Memory B cell (primary cell): ENCODE results near the gene GLYATL3.
"Not testable (repeated sequence)": the region's sequence is repeated elsewhere in the genome, so short reads cannot be mapped to it uniquely, and the experiment has no call there.

ENCODE experiments used
- ATAC-seq: fragments of 150-1000 bp; cut with Tn5 transposase; 2 replicates; pipeline ENCODE4 v1.10.0; 2021; ENCODE audit warnings: low read depth, mild to moderate bottlenecking, moderate library complexity
- DNase-seq, 2 donors: peaks; one replicate each; pipeline ENCODE4 v3.0.0; 2022; ENCODE audit warnings: low spot score in 2 of 2
- H3K27ac Mint-ChIP-seq: one replicate; pipeline ENCODE4 v1.8.0; 2022; ENCODE audit warnings: mild to moderate bottlenecking, moderate library complexity, mixed read lengths
- H3K27me3 Mint-ChIP-seq: one replicate; pipeline ENCODE4 v1.8.0; 2022; ENCODE audit warnings: mixed read lengths
- H3K36me3 Mint-ChIP-seq: one replicate; pipeline ENCODE4 v1.8.0; 2022; ENCODE audit warnings: mild to moderate bottlenecking, mixed read lengths
- H3K4me1 Mint-ChIP-seq: one replicate; pipeline ENCODE4 v1.8.0; 2022; ENCODE audit warnings: mixed read lengths
- H3K4me3 Mint-ChIP-seq: one replicate; pipeline ENCODE4 v1.8.0; 2022; ENCODE audit warnings: mild to moderate bottlenecking, moderate library complexity, mixed read lengths
- H3K9me3 Mint-ChIP-seq: one replicate; pipeline ENCODE4 v1.8.0; 2022; ENCODE audit warnings: mixed read lengths

The GLYATL3 gene

GRCh38 chr6:49499623-49500022 is at the start of gene GLYATL3:
Gene GLYATL3 (plus strand): TSS chr6:49499923. CDS start chr6:49511991, 12,068 bp downstream.
- Mint-ChIP-seq H3K27me3 (no peaks in the 10 kb centered on the region), H3K4me3 (no peak within 1 kb of the TSS), H3K9me3 (no peaks in the 10 kb centered on the region), H3K27ac (no peak within 1 kb of the TSS), H3K4me1 (no peaks in the 10 kb centered on the region), H3K36me3 (no peaks in the 10 kb centered on the region)
- ATAC-seq: no peak
- DNase-seq: no peak

- H3K4me1 Mint-ChIP-seq: no peaks in the 10 kb centered on the region
- no peak overlapping the region for H3K27ac Mint-ChIP-seq
- H3K4me3 Mint-ChIP-seq: no peak overlapping the region
- ATAC-seq (no peak), DNase-seq (no peak)
- no peaks in the 10 kb centered on the region for H3K9me3 Mint-ChIP-seq
- no peaks in the 10 kb centered on the region for H3K27me3 Mint-ChIP-seq
- peaks cover 19% of the 10 kb centered on the region for H3K36me3 Mint-ChIP-seq
Observed at GRCh38 chr6:49453221-49453620, 46.5 kb upstream of the GLYATL3 start.

GRCh38 chr6:49454787-49455709 is 44.7 kb upstream of the GLYATL3 start:
- ATAC-seq: no peak
- no peak overlapping the region for H3K4me3 Mint-ChIP-seq
- no peak overlapping the region for H3K27ac Mint-ChIP-seq

GRCh38 chr6:49457771-49458170 is 42.0 kb upstream of the GLYATL3 start:
- Mint-ChIP-seq H3K36me3 (peaks cover 8% of the 10 kb centered on the region), H3K4me1 (peaks cover 17% of the 10 kb centered on the region), H3K9me3 (no peaks in the 10 kb centered on the region), H3K27ac (no peak overlapping the region), H3K4me3 (no peak overlapping the region), H3K27me3 (no peaks in the 10 kb centered on the region)
- DNase-seq (no peak), ATAC-seq (no peak)

More at GRCh38 chr6:49454787-49455709, 44.7 kb upstream of the GLYATL3 start:
- no peak for DNase-seq
- Mint-ChIP-seq H3K36me3 (peaks cover 13% of the 10 kb centered on the region), H3K4me1 (peaks cover 8% of the 10 kb centered on the region), H3K27me3 (no peaks in the 10 kb centered on the region), H3K9me3 (no peaks in the 10 kb centered on the region)

GRCh38 chr6:49462071-49462470 is 37.7 kb upstream of the GLYATL3 start:
- peaks cover 33% of the 10 kb centered on the region for H3K4me1 Mint-ChIP-seq
- peaks cover 2% of the 10 kb centered on the region for H3K36me3 Mint-ChIP-seq
- H3K27me3 Mint-ChIP-seq: no peaks in the 10 kb centered on the region
- peak overlapping the region; percentile 96 for H3K4me3 Mint-ChIP-seq
- no peak for ATAC-seq
- H3K27ac Mint-ChIP-seq: peak overlapping the region; percentile 98
- DNase-seq: no peak
- no peaks in the 10 kb centered on the region for H3K9me3 Mint-ChIP-seq

GRCh38 chr6:49462599-49462926 is 37.2 kb upstream of the GLYATL3 start:
- no peak for DNase-seq
- peak overlapping the region; percentile 96 for H3K4me3 Mint-ChIP-seq
- no peak for ATAC-seq
- peaks cover under 1% of the 10 kb centered on the region for H3K36me3 Mint-ChIP-seq
- H3K27ac Mint-ChIP-seq: peak overlapping the region; percentile 98
- H3K4me1 Mint-ChIP-seq: peaks cover 33% of the 10 kb centered on the region
- H3K27me3 Mint-ChIP-seq: no peaks in the 10 kb centered on the region
- H3K9me3 Mint-ChIP-seq: no peaks in the 10 kb centered on the region

GRCh38 chr6:49462927-49463611 is 36.7 kb upstream of the GLYATL3 start, which contains the start of the genes CENPQ and MMUT:
Gene CENPQ (plus strand): TSS chr6:49463370. CDS start chr6:49470177, 6,807 bp downstream.
Gene MMUT (minus strand): TSS chr6:49463253. CDS start chr6:49459466, 3,787 bp downstream.
- DNase-seq (peak; percentile 80 to 84), ATAC-seq (peak; percentile 99)
- Mint-ChIP-seq H3K9me3 (no peaks in the 10 kb centered on the region), H3K4me1 (peaks cover 38% of the 10 kb centered on the region), H3K27me3 (no peaks in the 10 kb centered on the region), H3K27ac (peak within 1 kb of the TSS; percentile 98), H3K4me3 (peak within 1 kb of the TSS; percentile 96), H3K36me3 (peaks cover 3% of the 10 kb centered on the region)

- Mint-ChIP-seq H3K9me3 (no peaks in the 10 kb centered on the region), H3K36me3 (peaks cover 3% of the 10 kb centered on the region), H3K27ac (peak overlapping the region; percentile 98), H3K4me1 (peaks cover 40% of the 10 kb centered on the region), H3K27me3 (no peaks in the 10 kb centered on the region), H3K4me3 (peak overlapping the region; percentile 96)
- ATAC-seq (no peak), DNase-seq (no peak)
Observed at GRCh38 chr6:49463612-49463967, 36.1 kb upstream of the GLYATL3 start.

GRCh38 chr6:49464691-49465090 is 35.0 kb upstream of the GLYATL3 start:
- peak overlapping the region; percentile 59 for H3K4me3 Mint-ChIP-seq
- DNase-seq (no peak), ATAC-seq (no peak)
- no peaks in the 10 kb centered on the region for H3K9me3 Mint-ChIP-seq
- H3K27ac Mint-ChIP-seq: peak overlapping the region; percentile 70
- peaks cover 39% of the 10 kb centered on the region for H3K4me1 Mint-ChIP-seq
- H3K36me3 Mint-ChIP-seq: peaks cover 3% of the 10 kb centered on the region
- no peaks in the 10 kb centered on the region for H3K27me3 Mint-ChIP-seq

- no peak for DNase-seq
- no peak for ATAC-seq
- Mint-ChIP-seq H3K9me3 (no peaks in the 10 kb centered on the region), H3K27me3 (no peaks in the 10 kb centered on the region), H3K4me1 (peaks cover 26% of the 10 kb centered on the region), H3K27ac (no peak overlapping the region), H3K4me3 (no peak overlapping the region), H3K36me3 (peaks cover 11% of the 10 kb centered on the region)
Observed at GRCh38 chr6:49468042-49468441, 31.7 kb upstream of the GLYATL3 start.

- H3K4me1 Mint-ChIP-seq, DNase-seq, H3K27me3 Mint-ChIP-seq, H3K4me3 Mint-ChIP-seq, H3K27ac Mint-ChIP-seq, ATAC-seq, H3K9me3 Mint-ChIP-seq: not testable (repeated sequence)
- H3K36me3 Mint-ChIP-seq: peaks cover 27% of the 10 kb centered on the region
Observed at GRCh38 chr6:49476564-49476963, 23.2 kb upstream of the GLYATL3 start.

- Mint-ChIP-seq H3K4me1 (no peaks in the 10 kb centered on the region), H3K9me3 (no peaks in the 10 kb centered on the region), H3K4me3 (no peak overlapping the region), H3K27me3 (no peaks in the 10 kb centered on the region), H3K27ac (no peak overlapping the region), H3K36me3 (peaks cover 11% of the 10 kb centered on the region)
- ATAC-seq (no peak), DNase-seq (no peak)
Observed at GRCh38 chr6:49479308-49479970, 20.3 kb upstream of the GLYATL3 start.

GRCh38 chr6:49481846-49482245 is 17.9 kb upstream of the GLYATL3 start:
- not testable (repeated sequence) for H3K9me3 Mint-ChIP-seq, ATAC-seq, H3K27ac Mint-ChIP-seq, H3K27me3 Mint-ChIP-seq, H3K4me1 Mint-ChIP-seq, H3K4me3 Mint-ChIP-seq, DNase-seq, H3K36me3 Mint-ChIP-seq

- not testable (repeated sequence) for H3K4me1 Mint-ChIP-seq, ATAC-seq, H3K9me3 Mint-ChIP-seq, H3K36me3 Mint-ChIP-seq, H3K27ac Mint-ChIP-seq, H3K4me3 Mint-ChIP-seq, H3K27me3 Mint-ChIP-seq, DNase-seq
Observed at GRCh38 chr6:49483380-49483779, 16.3 kb upstream of the GLYATL3 start.
